K562 (cell line): ENCODE data around the gene PCDHGA7. TPM values are rescaled to one million over a fixed set of nuclear protein-coding genes. Genes with fewer than 3 reads are reported as not detected.

Experiments
- ATAC-seq: fragments of 200-7000 bp; cut with Tn5 transposase; 3 replicates; pipeline ENCODE4 v1.9.1; 2020; ENCODE audit warnings: moderate library complexity
- BruUV-seq: library from RNA; stranded (reverse); fragments of 400-500 nt; replicated peaks from 2 replicates; lab custom pipeline; 2021; lab: Mats Ljungman, UMichigan
- CTCF ChIA-PET: fragments of 300-600 bp; formaldehyde crosslinking; extraction: SDS; loops from one replicate; lab custom pipeline; 2021; ENCODE audit warnings: low intra/inter-chr PET ratio; lab: Yijun Ruan, JAX
- POLR2A ChIA-PET: fragments of 300-600, 350-650 bp; sonication (Branson Sonifier 250); formaldehyde crosslinking; extraction: SDS; loops from one replicate; lab custom pipeline; 2021; ENCODE audit warnings: antibody characterized with exemption, inconsistent platforms; lab: Yijun Ruan, JAX
- DNase-seq, 4 experiments: peaks; one replicate each; pipeline versions ENCODE4 v3.0.0 to v3.0.0-alpha.2; 2011 to 2018; ENCODE audit warnings: low spot score in 3 of 4, mixed read lengths in 3 of 4; ENCODE audit errors: extremely low read depth in 1 of 4
- FAIRE-seq: peaks from 2 replicates; lab custom pipeline; 2011; peaks lifted over from hg19 to GRCh38; lab: Jason Lieb, UNC
- H2AFZ ChIP-seq: 2 replicates; pipeline ENCODE4 v1.6.0; 2011; ENCODE audit warnings: low read depth, low read length, control low read depth, inconsistent platforms
- H3K27ac ChIP-seq: fragments of 200-600 bp; 3 replicates; pipeline ENCODE4 v1.8.0; 2011; ENCODE audit warnings: low read depth, mild to moderate bottlenecking, control low read depth, inconsistent platforms, low read length, moderate library complexity, mixed read lengths; ENCODE audit errors: extremely low read depth
- H3K27me3 ChIP-seq, 2 experiments: fragments of 300-600 bp in 1 of 2; 2 replicates in 1 of 2; 3 replicates in 1 of 2; pipeline versions ENCODE4 v1.6.0 to v1.8.0; 2011; ENCODE audit warnings: inconsistent platforms in 2 of 2, low read length in 2 of 2, mild to moderate bottlenecking in 1 of 2, mixed read lengths in 1 of 2, moderate library complexity in 1 of 2; ENCODE audit not compliant: control insufficient read depth in 2 of 2, insufficient read depth in 2 of 2
- H3K36me3 ChIP-seq: fragments of 300-600 bp; 3 replicates; pipeline ENCODE4 v1.8.0; 2011; ENCODE audit warnings: mild to moderate bottlenecking, low read length, inconsistent platforms; ENCODE audit not compliant: control insufficient read depth, insufficient read depth
- H3K4me1 ChIP-seq, 2 experiments: fragments of 200-600 bp in 1 of 2; replicated peaks in 1 of 2; 2 replicates in 1 of 2; 3 replicates in 1 of 2; pipeline versions ENCODE4 v1.5.1 to v1.8.0; 2011; ENCODE audit warnings: inconsistent platforms in 2 of 2, low read length in 2 of 2, mild to moderate bottlenecking in 1 of 2, mixed read lengths in 1 of 2, moderate library complexity in 1 of 2; ENCODE audit not compliant: control insufficient read depth in 2 of 2, insufficient read depth in 2 of 2
- H3K4me2 ChIP-seq: 2 replicates; pipeline ENCODE4 v1.6.1; 2011; ENCODE audit warnings: low read length, control low read depth, inconsistent platforms, mixed read lengths; ENCODE audit not compliant: insufficient read depth
- H3K4me3 ChIP-seq: fragments of 200-600 bp; sonication (generic), shearing (Covaris generic); 2 replicates; pipeline ENCODE4 v1.5.1; 2016; ENCODE audit warnings: control low read depth, inconsistent platforms
- H3K79me2 ChIP-seq: fragments of 200-600 bp; 3 replicates; pipeline ENCODE4 v1.8.0; 2011; ENCODE audit warnings: low read length, inconsistent platforms; ENCODE audit not compliant: control insufficient read depth, insufficient read depth
- H3K9ac ChIP-seq, 2 experiments: 2 replicates each; pipeline versions ENCODE4 v1.6.0 to v1.6.1; 2011; ENCODE audit warnings: low read depth in 2 of 2, low read length in 2 of 2, control low read depth in 1 of 2, inconsistent platforms in 1 of 2, mild to moderate bottlenecking in 1 of 2, mixed read lengths in 1 of 2; ENCODE audit not compliant: insufficient read depth in 1 of 2
- H3K9me1 ChIP-seq: one replicate; pipeline ENCODE4 v1.6.0; 2011; ENCODE audit warnings: inconsistent platforms, mild to moderate bottlenecking, low read length, moderate library complexity; ENCODE audit not compliant: control insufficient read depth, insufficient read depth
- H3K9me3 ChIP-seq: replicated peaks from 2 replicates; pipeline ENCODE4 v1.5.1; 2011; ENCODE audit warnings: low read depth, low read length, inconsistent platforms; ENCODE audit not compliant: control insufficient read depth, insufficient read depth
- H4K20me1 ChIP-seq: replicated peaks from 2 replicates; pipeline ENCODE4 v1.6.1; 2011; ENCODE audit warnings: low read length, inconsistent platforms, mixed read lengths; ENCODE audit not compliant: control insufficient read depth, insufficient read depth
- CBX3 ChIP-seq, 2 experiments: IDR thresholded peaks; 1 replicate in 1 of 2; 2 replicates in 1 of 2; pipeline ENCODE4 v1.6.1; 2012; ENCODE audit warnings: inconsistent platforms in 2 of 2, low read length in 2 of 2, borderline replicate concordance in 1 of 2, control low read depth in 1 of 2
- ETV1 ChIP-seq: fragments of 450-650 bp; conservative IDR thresholded peaks from 2 replicates; pipeline ENCODE4 v1.6.1; 2016; ENCODE audit warnings: missing genetic modification characterization, control low read depth, low read depth, missing compliant biosample characterization
- HMG20B ChIP-seq: fragments of 250-450 bp; sonication (Bioruptor Pico); IDR thresholded peaks from 2 replicates; pipeline ENCODE4 v1.5.0; 2021; ENCODE audit warnings: mild to moderate bottlenecking
- L3MBTL2 ChIP-seq: fragments of 450-650 bp; IDR thresholded peaks from 2 replicates; pipeline ENCODE4 v1.6.1; 2016; ENCODE audit warnings: mild to moderate bottlenecking, moderate library complexity
- PATZ1 ChIP-seq: fragments of 250-450 bp; sonication (Bioruptor Pico); IDR thresholded peaks from 2 replicates; pipeline ENCODE4 v1.5.0; 2020; ENCODE audit warnings: mild to moderate bottlenecking, borderline replicate concordance
- RAD21 ChIP-seq, 2 experiments: fragments of 250-450 bp in 1 of 2; fragments of 450-650 bp in 1 of 2; sonication (Bioruptor Pico) in 1 of 2; formaldehyde crosslinking in 1 of 2; IDR thresholded peaks in 1 of 2; conservative IDR thresholded peaks in 1 of 2; 2 replicates each; pipeline versions ENCODE4 v1.4.0 to v1.8.0; 2020 to 2022; ENCODE audit warnings: mild to moderate bottlenecking in 2 of 2, moderate library complexity in 1 of 2
- ZNF444 ChIP-seq: fragments of 250-450 bp; sonication (Bioruptor Pico); IDR thresholded peaks from 2 replicates; pipeline ENCODE4 v1.4.0; 2020; ENCODE audit warnings: mild to moderate bottlenecking, moderate library complexity
- WGBS: fragments of 100-300 bp; shearing (Covaris generic); methylation state at CpG from one replicate; pipeline ENCODE4 v1.1.6; 2016; ENCODE audit warnings: low coverage, mixed read lengths; ENCODE audit not compliant: insufficient coverage; ENCODE audit errors: missing lambda C conversion rate; 5-methylcytosine and 5-hydroxymethylcytosine counted together
- in situ Hi-C: fragments of 300-500 bp; cut with MboI; formaldehyde crosslinking; loops from 4 replicates; pipeline ENCODE4 v1.15.0; 2018; ENCODE audit warnings: inconsistent platforms, mixed read lengths
- intact Hi-C: fragments of 100-400 bp; cut with micrococcal nuclease; formaldehyde crosslinking; loops from 2 replicates; pipeline ENCODE4 v1.14.2; 2022
- polyA plus RNA-seq, 8 experiments: library from polyadenylated mRNA; depleted of rRNA in 4 of 8; stranded (reverse) in 5 of 8; unstranded in 3 of 8; fragments of >200 nt; fragmentation: Nextera tagmentation in 2 of 8; fragmentation: Illumina TruSeq in 1 of 8; extraction: Ambion mirVana in 2 of 8; extraction: Trizol in 1 of 8; gene quantifications; 2 replicates each; pipeline versions ENCODE4 v1.2.1 to v1.2.3, GENCODE V29; 2011 to 2014; ENCODE audit warnings: inconsistent platforms in 1 of 8, missing spikeins in 1 of 8
- total RNA-seq, 7 experiments: library from RNA; depleted of rRNA in 6 of 7; stranded (reverse); fragments of >200 nt in 6 of 7; fragmentation: Illumina TruSeq in 2 of 7; extraction: Trizol in 2 of 7; gene quantifications; 2 replicates each; pipeline versions ENCODE4 v1.2.1 to v1.2.3, GENCODE V29; 2011 to 2021; ENCODE audit warnings: low replicate concordance in 1 of 7
- TF ChIP-seq, protein P1 (sequence below), 2 experiments: fragments of 450-650 bp; formaldehyde crosslinking in 1 of 2; IDR thresholded peaks; 2 replicates each; pipeline versions ENCODE4 v1.4.0 to v1.6.1; 2014 to 2020; ENCODE audit warnings: mild to moderate bottlenecking in 2 of 2, borderline replicate concordance in 1 of 2, low read depth in 1 of 2

Gene PCDHGA7
- total and polyA plus RNA-seq, 9 of the 15 experiments (the other 6 are each of a cell fraction or from before 2014, with no cell fraction given): 0.03 to 0.11 (median 0.06) TPM; not detected in 5

DNA sequence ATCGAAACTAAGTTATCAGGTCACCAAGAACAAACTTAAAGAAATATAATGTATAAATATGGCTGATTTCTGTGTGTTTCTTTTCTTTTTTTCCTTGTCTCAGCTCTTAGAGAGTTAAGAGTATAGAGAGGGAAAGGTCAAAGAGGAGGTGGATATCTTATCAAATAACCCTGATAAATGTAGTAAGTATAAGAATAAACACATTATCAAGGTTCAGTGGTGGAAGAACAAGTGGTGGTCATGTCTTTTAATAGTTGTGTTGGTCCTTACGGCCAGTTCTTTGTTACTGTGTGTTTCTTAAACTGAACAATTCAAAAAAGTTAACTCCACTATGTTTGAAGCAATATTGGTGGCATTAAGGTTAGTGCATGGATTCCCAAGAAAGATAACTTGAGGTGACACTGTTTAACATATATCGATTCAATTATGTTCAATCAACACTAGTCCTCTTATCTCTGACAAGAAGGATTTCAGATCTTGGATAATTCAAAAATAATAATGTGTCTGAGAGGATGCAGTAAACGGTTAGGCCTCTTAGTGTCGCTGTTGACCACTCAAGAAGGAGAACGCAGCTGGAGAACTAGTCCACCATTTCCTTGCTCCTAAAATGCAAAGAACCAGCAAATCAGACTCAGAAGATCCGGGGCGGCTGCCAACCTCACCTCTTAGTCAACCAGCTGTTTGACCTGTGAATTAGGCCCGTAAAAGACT is 39.1 kb upstream of the PCDHGA7 start, which contains the start of gene PCDHGA3:
Gene PCDHGA3, plus strand, starts transcription at position 588 of the 711 bp plus-strand sequence. CDS start 205 bp downstream, outside the sequence.
- in situ Hi-C loops: no loop called here
- intact Hi-C loops: loop anchor here (5.0 kb wide), 1 partner anchor 169 kb away; no protein-coding TSS in a partner anchor
- CTCF ChIA-PET: interaction anchor here (0.7 to 2.0 kb wide), 4 partner anchors 20 to 217 kb away, joined by 3 to 4 read pairs (median 4); no protein-coding TSS in a partner anchor
- no peak for TF ChIP-seq HMG20B (CRISPR knock-in tag)
- peak; percentile 22 to 53; a peak in 3 of 4 replicates for TF ChIP-seq RAD21 (CRISPR knock-in tag; conservative IDR thresholded peaks at IDR 0.05 in 1 of 2, IDR thresholded peaks at IDR 0.05 in 1 of 2)
- no peak for TF ChIP-seq ZNF444
- TF ChIP-seq PATZ1 (CRISPR knock-in tag): no peak
- TF ChIP-seq L3MBTL2: 0 out of 2 replicates have a peak, but pooled peaks have one; percentile 10
- TF ChIP-seq, protein P1, sequence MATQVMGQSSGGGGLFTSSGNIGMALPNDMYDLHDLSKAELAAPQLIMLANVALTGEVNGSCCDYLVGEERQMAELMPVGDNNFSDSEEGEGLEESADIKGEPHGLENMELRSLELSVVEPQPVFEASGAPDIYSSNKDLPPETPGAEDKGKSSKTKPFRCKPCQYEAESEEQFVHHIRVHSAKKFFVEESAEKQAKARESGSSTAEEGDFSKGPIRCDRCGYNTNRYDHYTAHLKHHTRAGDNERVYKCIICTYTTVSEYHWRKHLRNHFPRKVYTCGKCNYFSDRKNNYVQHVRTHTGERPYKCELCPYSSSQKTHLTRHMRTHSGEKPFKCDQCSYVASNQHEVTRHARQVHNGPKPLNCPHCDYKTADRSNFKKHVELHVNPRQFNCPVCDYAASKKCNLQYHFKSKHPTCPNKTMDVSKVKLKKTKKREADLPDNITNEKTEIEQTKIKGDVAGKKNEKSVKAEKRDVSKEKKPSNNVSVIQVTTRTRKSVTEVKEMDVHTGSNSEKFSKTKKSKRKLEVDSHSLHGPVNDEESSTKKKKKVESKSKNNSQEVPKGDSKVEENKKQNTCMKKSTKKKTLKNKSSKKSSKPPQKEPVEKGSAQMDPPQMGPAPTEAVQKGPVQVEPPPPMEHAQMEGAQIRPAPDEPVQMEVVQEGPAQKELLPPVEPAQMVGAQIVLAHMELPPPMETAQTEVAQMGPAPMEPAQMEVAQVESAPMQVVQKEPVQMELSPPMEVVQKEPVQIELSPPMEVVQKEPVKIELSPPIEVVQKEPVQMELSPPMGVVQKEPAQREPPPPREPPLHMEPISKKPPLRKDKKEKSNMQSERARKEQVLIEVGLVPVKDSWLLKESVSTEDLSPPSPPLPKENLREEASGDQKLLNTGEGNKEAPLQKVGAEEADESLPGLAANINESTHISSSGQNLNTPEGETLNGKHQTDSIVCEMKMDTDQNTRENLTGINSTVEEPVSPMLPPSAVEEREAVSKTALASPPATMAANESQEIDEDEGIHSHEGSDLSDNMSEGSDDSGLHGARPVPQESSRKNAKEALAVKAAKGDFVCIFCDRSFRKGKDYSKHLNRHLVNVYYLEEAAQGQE (IDR thresholded peaks at IDR 0.05; ENCODE audit: borderline replicate concordance): 0 out of 2 replicates have a peak, but pooled peaks have one; percentile 3
- TF ChIP-seq, protein P1 (CRISPR knock-in tag; IDR thresholded peaks at IDR 0.05; ENCODE audit: low read depth): no peak
- 0 out of 3 replicates have a peak, but pooled peaks of 1 of the 2 experiments have one; percentile 24 for TF ChIP-seq CBX3 (IDR thresholded peaks at IDR 0.05; ENCODE audit: borderline replicate concordance in 1 of 2, low read length in 2 of 2)
- 0 out of 2 replicates have a peak, but pooled peaks have one; percentile 11 for TF ChIP-seq ETV1 (tag)

More for the DNA sequence above, 39.1 kb upstream of the PCDHGA7 start, which contains the start of gene PCDHGA3:
- Histone ChIP-seq H3K27me3 (peaks cover 10 to 26% of the 10 kb centered on the region in 2 experiments; a peak in 4 of 5 replicates), H3K9me1 (no peaks in the 10 kb centered on the region), H2AFZ (peak within 1 kb of the TSS; percentile 89), H3K4me1 (peaks cover 0 to 9% of the 10 kb centered on the region in 2 experiments; a peak in 3 of 5 replicates), H3K9me3 (no peaks in the 10 kb centered on the region), H3K9ac (peak within 1 kb of the TSS; percentile 37 to 39), H3K36me3 (no peaks in the 10 kb centered on the region), H4K20me1 (no peaks in the 10 kb centered on the region), H3K79me2 (no peaks in the 10 kb centered on the region), H3K4me2 (peak within 1 kb of the TSS; percentile 72), H3K27ac (no peak within 1 kb of the TSS), H3K4me3 (peak within 1 kb of the TSS; percentile 40)
- peak; percentile 69 for FAIRE-seq
- ATAC-seq: peak; percentile 80
- WGBS: 5% methylated on average over 9 of the region's 9 CpGs
- peak; percentile 48 to 67 (median 50) for DNase-seq
- BruUV-seq: no TSS peak
- POLR2A ChIA-PET: interaction anchor here (1.1 kb wide), 1 partner anchor 221 kb away, joined by 4 read pairs; no protein-coding TSS in a partner anchor
